SKM-1 (cell line): Measurements from ENCODE around the gene CIART.
"Not testable (repeated sequence)": the region's sequence is repeated elsewhere in the genome, so short reads cannot be mapped to it uniquely, and the experiment has no call there.

Experiments
- DNase-seq: peaks from one replicate; lab custom pipeline; 2025; ENCODE audit not compliant: unreplicated experiment; lab: John Stamatoyannopoulos, UW

Gene CIART, protein sequence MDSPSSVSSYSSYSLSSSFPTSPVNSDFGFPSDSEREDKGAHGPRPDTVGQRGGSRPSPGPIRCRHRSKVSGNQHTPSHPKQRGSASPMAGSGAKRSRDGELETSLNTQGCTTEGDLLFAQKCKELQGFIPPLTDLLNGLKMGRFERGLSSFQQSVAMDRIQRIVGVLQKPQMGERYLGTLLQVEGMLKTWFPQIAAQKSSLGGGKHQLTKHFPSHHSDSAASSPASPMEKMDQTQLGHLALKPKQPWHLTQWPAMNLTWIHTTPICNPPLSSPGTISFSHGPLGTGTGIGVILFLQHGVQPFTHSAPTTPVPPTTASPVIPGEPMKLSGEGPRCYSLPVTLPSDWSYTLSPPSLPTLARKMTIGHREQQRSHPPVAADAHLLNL

GRCh38 chr1:150281758-150282557 is at the start of gene CIART:
Gene CIART, plus strand, starts transcription at chr1:150282554. Its CDS starts 714 bp downstream, at chr1:150283268.
- peak; percentile 54 for DNase-seq

DNA sequence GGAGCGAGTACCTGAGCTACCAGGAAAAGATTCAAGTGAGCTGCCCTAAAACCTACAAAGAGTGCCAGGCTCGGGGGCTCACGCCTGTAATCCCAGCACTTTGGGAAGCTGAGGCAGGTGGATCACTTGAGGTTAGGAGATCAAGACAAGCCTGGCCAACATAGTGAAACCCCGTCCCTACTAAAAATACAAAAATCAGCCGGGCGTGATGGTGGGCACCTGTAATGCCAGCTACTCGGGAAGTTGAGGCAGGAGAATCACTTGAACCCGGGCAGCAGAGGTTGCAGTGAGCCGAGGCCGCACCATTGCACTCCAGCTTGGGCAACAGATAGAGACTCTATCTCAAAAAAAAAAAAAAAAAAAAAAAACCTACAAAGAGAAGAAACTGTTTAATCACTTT is 49.4 kb upstream of the CIART start:
- DNase-seq = not testable (repeated sequence)

- no peak for DNase-seq
Observed at GRCh38 chr1:150233359-150234308, 48.7 kb upstream of the CIART start.

DNA sequence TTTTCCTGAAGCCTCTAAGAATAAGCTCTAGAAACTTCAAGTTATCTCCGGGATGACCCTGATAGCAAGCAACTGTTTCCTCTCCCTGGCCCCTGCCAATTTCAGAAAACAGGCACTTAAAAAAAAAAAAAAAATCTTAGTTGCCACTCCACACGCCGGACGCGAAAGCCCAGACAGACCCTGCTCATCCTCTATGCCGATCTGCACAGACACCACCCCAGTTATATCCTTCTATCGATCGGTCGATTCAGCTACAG is 48.1 kb upstream of the CIART start:
- DNase-seq = no peak

DNA sequence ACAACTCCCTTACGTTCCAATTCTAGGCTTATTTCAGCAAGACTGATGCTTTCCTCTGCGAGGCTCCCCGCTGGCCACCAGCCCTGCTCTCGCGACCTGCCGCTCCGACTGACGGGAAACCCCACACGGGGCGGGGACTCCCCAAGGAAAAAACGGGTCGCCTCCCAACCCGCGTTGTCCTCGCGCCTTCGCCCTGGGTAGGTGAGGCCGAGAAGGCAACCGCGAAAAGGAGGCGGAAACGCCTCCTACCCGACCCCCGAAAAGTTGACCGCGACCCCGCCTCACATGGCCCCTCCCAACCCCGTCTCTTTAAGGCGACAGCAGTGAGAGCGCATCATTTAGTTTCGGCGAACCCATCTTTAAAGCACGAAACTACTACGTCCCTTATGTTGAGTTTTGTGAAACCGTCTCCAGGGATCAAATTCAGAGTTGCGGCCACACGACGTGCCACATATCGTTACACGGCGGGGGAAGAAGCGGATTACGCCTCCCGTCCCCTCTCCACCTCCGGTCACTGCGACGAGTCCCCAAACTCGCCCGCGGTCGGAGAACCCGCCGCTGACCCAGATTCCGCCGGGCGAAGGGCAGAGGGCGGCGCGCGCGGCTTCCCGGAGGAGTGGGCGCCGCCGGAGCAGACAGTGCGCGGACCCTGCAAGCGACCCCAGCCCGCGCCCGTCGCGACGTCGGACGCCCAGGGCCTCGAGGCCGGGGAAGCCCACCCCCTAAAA is 47.6 kb upstream of the CIART start:
- DNase-seq = peak; percentile 79

GRCh38 chr1:150235294-150235851 is 47.0 kb upstream of the CIART start:
- peak; percentile 33 for DNase-seq

- DNase-seq = peak; percentile 100
Observed at GRCh38 chr1:150235852-150236613, 46.3 kb upstream of the CIART start, which contains the start of gene ANP32E. Gene ANP32E, minus strand, starts transcription at chr1:150236112. Its CDS starts 326 bp downstream, at chr1:150235786.

GRCh38 chr1:150236614-150237100 is 45.7 kb upstream of the CIART start:
- no peak for DNase-seq

- DNase-seq = not testable (repeated sequence)
Observed at GRCh38 chr1:150237176-150237575, 45.2 kb upstream of the CIART start.

- DNase-seq = no peak
Observed at GRCh38 chr1:150237746-150238145, 44.6 kb upstream of the CIART start.

GRCh38 chr1:150243003-150243402 is 39.4 kb upstream of the CIART start:
- DNase-seq = no peak

DNA sequence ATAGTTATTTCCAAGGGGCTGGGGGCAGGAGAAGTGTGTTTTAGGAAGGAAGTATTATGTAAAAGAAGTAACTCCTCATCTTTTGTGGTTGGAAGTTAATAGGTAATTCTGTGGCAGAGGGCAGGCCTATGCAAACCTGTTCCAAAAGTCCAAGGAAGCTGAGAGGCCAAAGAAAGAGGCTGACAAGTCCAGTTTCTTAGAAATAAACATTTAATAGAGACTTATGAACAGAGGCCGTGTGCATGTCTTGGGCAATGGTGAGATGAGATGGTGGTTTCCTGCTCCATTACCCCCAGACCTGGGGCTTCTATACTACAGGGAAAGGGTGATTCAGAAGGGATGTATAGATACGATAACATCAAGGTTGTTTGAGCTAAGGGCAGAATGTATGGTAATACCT is 32.4 kb upstream of the CIART start:
- DNase-seq = no peak

GRCh38 chr1:150256198-150256553 is 26.2 kb upstream of the CIART start:
- no peak for DNase-seq

DNA sequence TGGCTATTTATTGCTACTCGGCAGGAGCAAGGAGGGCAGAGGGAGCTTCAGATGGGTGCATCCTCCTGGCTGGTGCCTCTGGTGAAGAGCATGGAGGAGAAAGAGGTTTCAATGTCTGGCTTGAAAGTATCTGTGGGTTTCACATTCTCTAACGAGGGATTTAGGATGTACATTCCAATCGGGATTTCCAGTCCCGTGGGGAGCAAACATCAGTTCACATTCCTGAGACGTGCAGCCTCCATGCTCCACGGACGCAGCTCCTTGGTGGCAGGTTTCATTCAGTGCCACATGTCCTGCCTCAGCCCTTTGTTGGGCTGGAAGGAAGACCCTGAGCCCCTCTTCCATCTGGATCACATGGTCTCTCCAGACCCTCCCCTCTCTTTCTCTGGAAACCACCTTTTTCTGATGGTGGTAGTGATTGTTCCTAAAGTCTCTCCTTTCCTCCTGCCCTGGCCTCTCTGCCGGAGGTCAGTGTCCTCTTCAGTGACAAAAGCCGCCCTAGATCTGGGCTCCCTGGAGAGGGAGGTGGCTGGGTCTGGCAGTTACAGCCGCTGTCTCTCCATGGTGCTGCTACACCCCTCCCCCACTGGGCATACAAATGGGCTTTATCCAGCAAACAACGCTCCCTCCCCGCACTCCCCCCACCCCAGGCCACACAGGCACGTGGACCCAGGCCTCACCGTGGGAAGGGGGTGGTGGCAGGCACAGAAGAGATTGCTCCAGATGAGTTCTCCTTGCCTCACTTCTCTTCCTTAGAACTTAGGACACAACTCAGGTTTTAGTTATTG is 25.6 kb upstream of the CIART start:
- DNase-seq = no peak

GRCh38 chr1:150257624-150258585 is 24.4 kb upstream of the CIART start, which contains the start of gene CA14:
Gene CA14, plus strand, starts transcription at chr1:150257774. Its CDS starts 355 bp downstream, at chr1:150258129.
- DNase-seq = no peak

DNA sequence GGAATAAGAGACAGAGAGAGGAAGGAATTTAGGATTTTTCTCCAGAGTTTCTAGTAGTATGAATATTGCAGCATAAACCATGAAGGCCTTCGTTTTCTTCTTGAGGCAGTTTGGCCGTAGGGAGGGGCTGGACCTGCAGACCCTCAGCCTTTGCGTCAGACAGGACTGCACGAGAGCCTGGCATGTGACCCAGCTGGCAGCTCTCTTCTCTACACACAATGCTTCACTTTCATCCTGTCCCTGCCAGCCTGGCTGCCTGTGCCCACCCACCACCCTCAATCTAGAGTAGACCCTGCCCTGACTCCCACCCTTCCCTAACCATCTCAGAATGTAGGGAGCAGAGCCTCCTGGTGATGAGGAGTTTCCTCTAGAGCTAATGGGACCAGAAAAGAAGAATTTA is 23.1 kb upstream of the CIART start:
- no peak for DNase-seq
